Chondrocyte (in vitro differentiated cells): Measurements from ENCODE around the gene SLC39A2. TPM values are rescaled to one million over a fixed set of nuclear protein-coding genes. Genes with fewer than 3 reads are reported as not detected.

ENCODE experiments used
- DNase-seq: peaks from one replicate; pipeline ENCODE4 v3.0.0; 2021; ENCODE audit warnings: mixed read lengths, low spot score
- H3K27ac Mint-ChIP-seq: one replicate; pipeline ENCODE4 v1.8.0; 2021; ENCODE audit warnings: mild to moderate bottlenecking, moderate library complexity, mixed read lengths; ENCODE audit not compliant: unreplicated experiment
- H3K27me3 Mint-ChIP-seq: 2 replicates; pipeline ENCODE4 v1.8.0; 2021; ENCODE audit warnings: low read depth, mixed read lengths
- H3K36me3 Mint-ChIP-seq: 2 replicates; pipeline ENCODE4 v1.8.0; 2021; ENCODE audit warnings: low read depth, mixed read lengths
- H3K4me1 Mint-ChIP-seq: 2 replicates; pipeline ENCODE4 v1.8.0; 2021; ENCODE audit warnings: low read depth, mild to moderate bottlenecking, mixed read lengths
- H3K4me3 Mint-ChIP-seq: one replicate; pipeline ENCODE4 v1.8.0; 2021; ENCODE audit warnings: mild to moderate bottlenecking, moderate library complexity, mixed read lengths; ENCODE audit not compliant: unreplicated experiment
- H3K9me3 Mint-ChIP-seq: 2 replicates; pipeline ENCODE4 v1.8.0; 2021; ENCODE audit warnings: low read depth, mixed read lengths
- total RNA-seq: library from RNA; stranded (reverse); gene quantifications from 3 replicates; pipeline ENCODE4 v1.2.1, GENCODE V29; 2021
- TF ChIP-seq, protein P1 (sequence below): fragments of 200-600 bp; sonication (generic); IDR thresholded peaks from 2 replicates; pipeline ENCODE4 v1.5.0; 2021; ENCODE audit warnings: antibody characterized with exemption, mild to moderate bottlenecking, moderate library complexity

SLC39A2 gene
- total RNA-seq, 1 donor from 2014 or later: not detected

DNA sequence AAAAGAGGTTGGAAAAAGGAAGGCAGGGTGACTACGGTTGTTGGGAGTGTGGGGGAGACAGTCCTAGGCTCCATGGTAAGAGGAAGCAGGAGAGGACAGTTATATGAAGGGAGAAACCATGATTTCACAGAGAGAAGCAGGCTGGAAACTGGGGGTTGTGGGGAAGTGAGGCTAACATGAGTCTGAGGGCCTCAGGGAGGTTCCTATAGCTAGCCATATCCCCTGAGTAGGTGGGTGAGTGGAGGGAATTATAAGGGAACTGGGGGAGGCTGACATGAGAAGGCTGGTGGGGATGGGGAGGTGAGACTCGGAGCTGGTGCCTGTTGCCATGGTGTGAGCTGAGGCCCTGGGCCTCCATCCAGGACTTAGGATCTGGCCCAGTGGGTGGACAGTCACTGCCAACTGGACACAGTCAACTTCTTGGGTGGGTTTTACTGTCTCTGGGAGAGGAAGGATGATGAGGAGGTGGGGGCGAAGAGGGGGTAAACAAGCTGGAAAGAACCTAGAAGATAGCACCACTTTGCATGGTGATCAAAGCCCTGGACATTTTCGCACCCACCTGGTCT lies 34.1 kb downstream of the SLC39A2 start:
- H3K36me3 Mint-ChIP-seq: no peaks in the 10 kb centered on the region
- H3K27me3 Mint-ChIP-seq: peaks cover 12% of the 10 kb centered on the region
- no peak overlapping the region for H3K27ac Mint-ChIP-seq

DNA sequence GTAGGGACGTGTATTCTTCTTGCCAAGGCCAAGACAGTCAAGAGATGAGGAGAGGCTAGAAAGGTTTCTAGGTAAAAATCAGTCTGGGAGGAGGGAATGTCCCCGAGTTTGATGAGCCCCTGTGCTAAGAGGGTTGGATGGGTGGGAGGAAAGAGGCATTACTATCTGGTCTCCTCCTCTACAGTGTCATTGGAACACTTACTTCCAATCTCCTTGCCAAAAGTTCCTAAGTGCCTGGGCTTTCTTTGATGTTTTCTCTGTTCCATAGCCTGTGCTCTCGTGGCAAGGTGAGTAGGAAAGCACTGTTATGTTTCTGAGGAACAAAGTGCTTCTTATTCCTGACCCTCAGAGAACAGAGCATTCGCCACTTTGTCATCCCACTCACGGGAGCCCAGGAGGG lies 35.6 kb downstream of the SLC39A2 start, which contains the start of gene RNASE13:
Gene RNASE13 (minus strand): TSS at position 101 of the 400 bp plus-strand sequence. CDS start 519 bp downstream, outside the sequence.
- Mint-ChIP-seq H3K36me3 (no peaks in the 10 kb centered on the region), H3K9me3 (no peaks in the 10 kb centered on the region), H3K4me3 (no peak within 1 kb of the TSS), H3K4me1 (peaks cover 14% of the 10 kb centered on the region), H3K27ac (no peak within 1 kb of the TSS), H3K27me3 (peaks cover 12% of the 10 kb centered on the region)
- DNase-seq: no peak
- TF ChIP-seq, protein P1, sequence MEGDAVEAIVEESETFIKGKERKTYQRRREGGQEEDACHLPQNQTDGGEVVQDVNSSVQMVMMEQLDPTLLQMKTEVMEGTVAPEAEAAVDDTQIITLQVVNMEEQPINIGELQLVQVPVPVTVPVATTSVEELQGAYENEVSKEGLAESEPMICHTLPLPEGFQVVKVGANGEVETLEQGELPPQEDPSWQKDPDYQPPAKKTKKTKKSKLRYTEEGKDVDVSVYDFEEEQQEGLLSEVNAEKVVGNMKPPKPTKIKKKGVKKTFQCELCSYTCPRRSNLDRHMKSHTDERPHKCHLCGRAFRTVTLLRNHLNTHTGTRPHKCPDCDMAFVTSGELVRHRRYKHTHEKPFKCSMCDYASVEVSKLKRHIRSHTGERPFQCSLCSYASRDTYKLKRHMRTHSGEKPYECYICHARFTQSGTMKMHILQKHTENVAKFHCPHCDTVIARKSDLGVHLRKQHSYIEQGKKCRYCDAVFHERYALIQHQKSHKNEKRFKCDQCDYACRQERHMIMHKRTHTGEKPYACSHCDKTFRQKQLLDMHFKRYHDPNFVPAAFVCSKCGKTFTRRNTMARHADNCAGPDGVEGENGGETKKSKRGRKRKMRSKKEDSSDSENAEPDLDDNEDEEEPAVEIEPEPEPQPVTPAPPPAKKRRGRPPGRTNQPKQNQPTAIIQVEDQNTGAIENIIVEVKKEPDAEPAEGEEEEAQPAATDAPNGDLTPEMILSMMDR: no peak

More for the DNA sequence above, 34.1 kb downstream of the SLC39A2 start:
- no peak for DNase-seq
- TF ChIP-seq, protein P1: no peak
- Mint-ChIP-seq H3K4me1 (peaks cover under 1% of the 10 kb centered on the region), H3K9me3 (no peaks in the 10 kb centered on the region), H3K4me3 (no peak overlapping the region)

DNA sequence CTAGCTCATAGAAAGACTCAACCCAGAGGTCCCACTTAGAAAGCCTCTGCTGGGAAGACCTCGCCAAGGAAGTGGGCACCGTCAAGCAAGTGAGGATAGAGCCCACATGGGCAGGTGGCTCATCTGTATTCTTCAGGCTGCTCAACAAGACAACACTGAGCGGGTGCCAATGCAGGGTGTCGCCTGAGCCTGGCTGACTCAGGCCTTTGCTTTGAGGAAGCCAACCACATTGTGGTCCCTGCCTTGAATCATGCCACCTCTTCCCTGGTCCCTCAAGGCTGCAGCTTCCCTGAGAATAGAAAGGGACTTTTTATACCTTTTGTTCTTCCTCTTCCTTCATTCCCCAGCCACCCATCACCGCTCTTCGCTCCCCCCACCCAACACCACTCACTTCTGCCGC lies 37.7 kb downstream of the SLC39A2 start:
- no peak for DNase-seq
- TF ChIP-seq, protein P1: no peak
- H3K27ac Mint-ChIP-seq: no peak overlapping the region
- H3K9me3 Mint-ChIP-seq: no peaks in the 10 kb centered on the region
- peaks cover 7% of the 10 kb centered on the region for H3K27me3 Mint-ChIP-seq
- H3K4me3 Mint-ChIP-seq: no peak overlapping the region
- peaks cover 21% of the 10 kb centered on the region for H3K4me1 Mint-ChIP-seq
- H3K36me3 Mint-ChIP-seq: no peaks in the 10 kb centered on the region

DNA sequence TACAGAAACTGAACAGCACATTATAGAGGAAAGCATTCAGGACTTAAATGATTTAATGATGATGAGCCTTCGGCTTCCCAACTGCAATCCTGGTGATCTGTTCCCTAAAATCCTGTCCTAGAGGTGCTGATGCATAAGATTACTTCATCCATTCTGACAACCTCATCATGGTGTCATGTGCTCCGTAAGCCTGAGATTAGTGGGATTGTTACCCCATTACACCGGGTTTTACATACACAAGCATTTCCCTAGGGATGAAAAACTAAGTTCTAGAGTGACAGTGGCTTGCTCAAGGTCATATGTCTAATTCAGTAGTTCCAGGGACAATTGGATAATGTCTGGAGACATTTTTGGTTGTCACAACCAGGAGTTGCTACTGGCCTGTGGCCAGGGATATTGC lies 38.1 kb downstream of the SLC39A2 start:
- no peak overlapping the region for H3K27ac Mint-ChIP-seq
- H3K4me3 Mint-ChIP-seq: no peak overlapping the region
- peaks cover 4% of the 10 kb centered on the region for H3K27me3 Mint-ChIP-seq
- TF ChIP-seq, protein P1: no peak
- peaks cover 21% of the 10 kb centered on the region for H3K4me1 Mint-ChIP-seq
- H3K9me3 Mint-ChIP-seq: no peaks in the 10 kb centered on the region
- no peaks in the 10 kb centered on the region for H3K36me3 Mint-ChIP-seq
- DNase-seq: no peak

DNA sequence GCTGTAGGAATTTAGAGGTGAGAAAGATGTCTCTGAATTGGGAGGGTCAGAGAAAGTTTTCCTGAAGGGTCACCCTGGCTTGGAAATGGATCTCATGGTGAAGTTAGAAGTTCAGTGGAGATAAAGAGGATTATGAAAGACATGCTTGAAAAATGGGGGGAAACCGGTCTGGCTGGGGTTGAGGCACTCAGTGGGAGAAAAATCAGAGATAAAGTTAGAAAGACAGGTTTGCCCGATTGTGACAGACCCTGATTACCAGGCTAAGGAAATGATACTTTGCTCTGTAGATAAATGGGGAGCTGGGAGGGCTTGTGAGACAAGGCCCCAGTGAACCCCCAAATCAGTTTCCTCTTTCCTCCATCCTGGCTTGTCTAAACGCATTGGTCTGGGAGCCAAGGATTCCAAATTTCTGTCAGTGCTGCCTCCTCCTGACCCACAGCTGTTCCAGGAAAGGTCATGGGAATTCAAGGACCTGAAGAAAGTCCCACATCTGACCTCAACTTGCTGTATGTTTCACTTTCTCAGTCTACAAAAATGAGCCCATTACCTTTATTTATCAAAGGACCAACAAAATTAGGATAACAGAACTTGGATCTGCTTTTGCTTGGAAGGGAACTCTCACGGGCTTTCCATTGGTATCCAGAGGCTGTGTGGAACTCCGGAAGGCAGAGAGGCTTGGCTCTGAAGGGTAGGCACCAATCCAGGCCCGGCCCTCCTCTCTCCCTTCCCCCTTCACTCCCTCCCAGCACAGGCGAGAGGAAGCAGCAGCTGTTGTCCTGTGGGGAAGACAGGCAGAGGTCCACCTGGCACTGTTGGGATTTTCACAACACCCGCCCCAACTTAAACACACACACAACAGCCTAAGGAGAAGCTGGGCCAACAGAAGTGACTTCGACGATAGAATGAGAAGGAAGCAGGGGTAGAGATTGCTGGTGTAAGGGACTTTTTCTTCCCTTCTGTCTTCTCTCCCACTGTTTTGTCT lies 39.6 kb downstream of the SLC39A2 start:
- H3K27ac Mint-ChIP-seq: peak overlapping the region; percentile 62
- H3K27me3 Mint-ChIP-seq: peaks cover 4% of the 10 kb centered on the region
- no peak for DNase-seq
- no peak overlapping the region for H3K4me3 Mint-ChIP-seq
- H3K36me3 Mint-ChIP-seq: no peaks in the 10 kb centered on the region
- H3K4me1 Mint-ChIP-seq: peaks cover 34% of the 10 kb centered on the region
- TF ChIP-seq, protein P1: no peak
- no peaks in the 10 kb centered on the region for H3K9me3 Mint-ChIP-seq
